Skeletal muscle tissue (tissue), 4 donors: ENCODE data around the gene PRR7. TPM values are rescaled to one million over a fixed set of nuclear protein-coding genes. Genes with fewer than 3 reads are reported as not detected.
"Not testable (repeated sequence)": the region's sequence is repeated elsewhere in the genome, so short reads cannot be mapped to it uniquely, and the experiment has no call there.

ENCODE experiments used
- H3K27ac ChIP-seq: one replicate; pipeline ENCODE4 v1.7.0; 2013; ENCODE audit warnings: mild to moderate bottlenecking, low read depth, low read length, inconsistent platforms
- H3K27me3 ChIP-seq, 3 donors: one replicate each; pipeline ENCODE4 v1.7.0; 2013; ENCODE audit warnings: low read length in 3 of 3; ENCODE audit not compliant: control insufficient read depth in 3 of 3, insufficient read depth in 3 of 3
- H3K36me3 ChIP-seq, 3 donors: one replicate each; pipeline ENCODE4 v1.7.0; 2013; ENCODE audit warnings: low read length in 3 of 3; ENCODE audit not compliant: control insufficient read depth in 3 of 3, insufficient read depth in 3 of 3
- H3K4me1 ChIP-seq, 3 donors: one replicate each; pipeline ENCODE4 v1.7.0; 2013; ENCODE audit warnings: low read length in 3 of 3, mild to moderate bottlenecking in 3 of 3; ENCODE audit not compliant: control insufficient read depth in 3 of 3, insufficient read depth in 3 of 3
- H3K4me3 ChIP-seq, 3 donors: one replicate each; pipeline ENCODE4 v1.7.0; 2013; ENCODE audit warnings: low read length in 3 of 3
- H3K9ac ChIP-seq, 3 donors: one replicate each; pipeline ENCODE4 v1.7.0; 2013; ENCODE audit warnings: low read length in 3 of 3, mild to moderate bottlenecking in 3 of 3, moderate library complexity in 2 of 3, low read depth in 1 of 3
- H3K9me3 ChIP-seq, 3 donors: one replicate each; pipeline ENCODE4 v1.7.0; 2013; ENCODE audit warnings: low read length in 3 of 3; ENCODE audit not compliant: control insufficient read depth in 3 of 3
- total RNA-seq: library from RNA; depleted of rRNA; stranded (reverse); fragments of >200 nt; gene quantifications from one replicate; pipeline ENCODE4 v1.2.3, GENCODE V29; 2014
- donor health status: Osteomylitis.

Gene PRR7
- total RNA-seq, 1 donor from 2014 or later = 0.52 TPM

GRCh38 chr5:177405805-177406204 lies 40.8 kb upstream of the PRR7 start:
- H3K4me3 ChIP-seq = no peak overlapping the region
- H3K4me1 ChIP-seq = peaks cover 25 to 30% (median 26%) of the 10 kb centered on the region in 3 donors
- H3K9me3 ChIP-seq = no peaks in the 10 kb centered on the region
- no peaks in the 10 kb centered on the region for H3K36me3 ChIP-seq
- peaks cover 33 to 48% (median 47%) of the 10 kb centered on the region in 3 donors for H3K27me3 ChIP-seq
- peak overlapping the region in 1 of 3 donors; percentile 20 for H3K9ac ChIP-seq
- no peak overlapping the region for H3K27ac ChIP-seq

GRCh38 chr5:177409043-177409801 lies 37.4 kb upstream of the PRR7 start, which contains the start of gene F12:
TSS of gene F12 (minus strand) at chr5:177409564. CDS start at chr5:177409527, 37 bp downstream.
- no peaks in the 10 kb centered on the region for H3K36me3 ChIP-seq
- no peak within 1 kb of the TSS for H3K4me3 ChIP-seq
- no peak within 1 kb of the TSS for H3K9ac ChIP-seq
- peaks cover 6 to 8% (median 6%) of the 10 kb centered on the region in 3 donors for H3K4me1 ChIP-seq
- peaks cover 3 to 15% (median 14%) of the 10 kb centered on the region in 3 donors for H3K27me3 ChIP-seq
- H3K9me3 ChIP-seq = no peaks in the 10 kb centered on the region
- no peak within 1 kb of the TSS for H3K27ac ChIP-seq

GRCh38 chr5:177410575-177410974 lies 36.0 kb upstream of the PRR7 start:
- Histone ChIP-seq H3K4me1 (no peaks in the 10 kb centered on the region), H3K4me3 (no peak overlapping the region), H3K27me3 (peaks cover 0 to 7% (median 3%) of the 10 kb centered on the region in 3 donors), H3K9me3 (no peaks in the 10 kb centered on the region), H3K36me3 (no peaks in the 10 kb centered on the region), H3K27ac (no peak overlapping the region), H3K9ac (no peak overlapping the region)

- Histone ChIP-seq H3K4me3 (no peak overlapping the region), H3K4me1 (no peaks in the 10 kb centered on the region), H3K9me3 (no peaks in the 10 kb centered on the region), H3K27ac (no peak overlapping the region), H3K9ac (no peak overlapping the region), H3K27me3 (peaks cover 0 to 2% (median 0%) of the 10 kb centered on the region in 3 donors), H3K36me3 (no peaks in the 10 kb centered on the region)
Measured at GRCh38 chr5:177412603-177413233, 33.9 kb upstream of the PRR7 start.

GRCh38 chr5:177414481-177414880 lies 32.1 kb upstream of the PRR7 start:
- Histone ChIP-seq H3K4me1 (no peaks in the 10 kb centered on the region), H3K9me3 (no peaks in the 10 kb centered on the region), H3K9ac (no peak overlapping the region), H3K4me3 (no peak overlapping the region), H3K27me3 (peaks cover 0 to 2% (median 0%) of the 10 kb centered on the region in 3 donors), H3K27ac (no peak overlapping the region), H3K36me3 (no peaks in the 10 kb centered on the region)

GRCh38 chr5:177417081-177417480 lies 29.5 kb upstream of the PRR7 start:
- H3K27me3 ChIP-seq, H3K9me3 ChIP-seq, H3K4me3 ChIP-seq, H3K4me1 ChIP-seq, H3K36me3 ChIP-seq, H3K9ac ChIP-seq, H3K27ac ChIP-seq: not testable (repeated sequence)

GRCh38 chr5:177419046-177419445 lies 27.6 kb upstream of the PRR7 start:
- H3K36me3 ChIP-seq = no peaks in the 10 kb centered on the region
- no peaks in the 10 kb centered on the region for H3K9me3 ChIP-seq
- H3K4me1 ChIP-seq = no peaks in the 10 kb centered on the region

GRCh38 chr5:177420472-177420871 lies 26.1 kb upstream of the PRR7 start:
- not testable (repeated sequence) for H3K27me3 ChIP-seq, H3K36me3 ChIP-seq, H3K4me3 ChIP-seq, H3K9me3 ChIP-seq, H3K9ac ChIP-seq, H3K4me1 ChIP-seq, H3K27ac ChIP-seq

More at GRCh38 chr5:177419046-177419445, 27.6 kb upstream of the PRR7 start:
- Histone ChIP-seq H3K27ac (no peak overlapping the region), H3K27me3 (peaks cover 0 to under 1% (median 0%) of the 10 kb centered on the region in 3 donors), H3K9ac (no peak overlapping the region), H3K4me3 (no peak overlapping the region)

GRCh38 chr5:177421062-177421798 lies 25.4 kb upstream of the PRR7 start:
- Histone ChIP-seq H3K27ac (no peak overlapping the region), H3K27me3 (no peaks in the 10 kb centered on the region), H3K9me3 (no peaks in the 10 kb centered on the region), H3K4me3 (no peak overlapping the region), H3K4me1 (peaks cover 5 to 6% (median 6%) of the 10 kb centered on the region in 3 donors), H3K9ac (no peak overlapping the region), H3K36me3 (no peaks in the 10 kb centered on the region)

GRCh38 chr5:177423671-177424070 lies 22.9 kb upstream of the PRR7 start:
- no peaks in the 10 kb centered on the region for H3K36me3 ChIP-seq
- no peak overlapping the region for H3K27ac ChIP-seq
- no peak overlapping the region for H3K9ac ChIP-seq
- no peak overlapping the region for H3K4me3 ChIP-seq
- H3K9me3 ChIP-seq = no peaks in the 10 kb centered on the region
- no peaks in the 10 kb centered on the region for H3K27me3 ChIP-seq
- peaks cover 20 to 24% (median 20%) of the 10 kb centered on the region in 3 donors for H3K4me1 ChIP-seq
